ENCODE data around the gene ACOT6.
A peak's percentile ranks its signal among the peaks of the same experiment; 100 is the strongest.
"Not testable (repeated sequence)": the region's sequence is repeated elsewhere in the genome, so short reads cannot be mapped to it uniquely, and the experiment has no call there.

The ACOT6 gene

GRCh38 chr14:73612339-73613045 is at the start of gene ACOT6:
ACOT6 (plus strand) TSS chr14:73612517; CDS start chr14:73612572, 55 bp downstream.
- DNase-seq (ENCODE audit: low read depth) = peak; percentile 78

GRCh38 chr14:73562696-73563095 is 49.6 kb upstream of the ACOT6 start:
- DNase-seq (ENCODE audit: low read depth) = not testable (repeated sequence)

GRCh38 chr14:73566431-73566830 is 45.9 kb upstream of the ACOT6 start:
- not testable (repeated sequence) for DNase-seq (ENCODE audit: low read depth)

GRCh38 chr14:73566935-73567334 is 45.4 kb upstream of the ACOT6 start:
- DNase-seq (ENCODE audit: low read depth) = not testable (repeated sequence)

GRCh38 chr14:73567358-73567757 is 45.0 kb upstream of the ACOT6 start:
- no peak for DNase-seq (ENCODE audit: low read depth)

GRCh38 chr14:73567951-73568885 is 44.1 kb upstream of the ACOT6 start:
- DNase-seq (ENCODE audit: low read depth) = peak; percentile 47

GRCh38 chr14:73568886-73569184 is 43.5 kb upstream of the ACOT6 start:
- DNase-seq (ENCODE audit: low read depth) = not testable (repeated sequence)

GRCh38 chr14:73569185-73569958 is 42.9 kb upstream of the ACOT6 start, which contains the start of gene ACOT2:
ACOT2 (plus strand) TSS chr14:73569213; CDS start chr14:73569241, 28 bp downstream.
- peak; percentile 92 for DNase-seq (ENCODE audit: low read depth)

GRCh38 chr14:73570913-73571312 is 41.4 kb upstream of the ACOT6 start:
- DNase-seq (ENCODE audit: low read depth) = peak; percentile 57

- DNase-seq (ENCODE audit: low read depth) = not testable (repeated sequence)
Measured at GRCh38 chr14:73573034-73573433, 39.3 kb upstream of the ACOT6 start.

GRCh38 chr14:73573740-73574139 is 38.6 kb upstream of the ACOT6 start:
- not testable (repeated sequence) for DNase-seq (ENCODE audit: low read depth)

GRCh38 chr14:73574251-73574650 is 38.1 kb upstream of the ACOT6 start:
- DNase-seq (ENCODE audit: low read depth) = not testable (repeated sequence)

GRCh38 chr14:73576391-73576790 is 35.9 kb upstream of the ACOT6 start:
- DNase-seq (ENCODE audit: low read depth) = no peak

- DNase-seq (ENCODE audit: low read depth) = not testable (repeated sequence)
Measured at GRCh38 chr14:73577214-73577613, 35.1 kb upstream of the ACOT6 start.

GRCh38 chr14:73582102-73582979 is 30.0 kb upstream of the ACOT6 start:
- not testable (repeated sequence) for DNase-seq (ENCODE audit: low read depth)

GRCh38 chr14:73588695-73589094 is 23.6 kb upstream of the ACOT6 start:
- no peak for DNase-seq (ENCODE audit: low read depth)

GRCh38 chr14:73589116-73589515 is 23.2 kb upstream of the ACOT6 start:
- no peak for DNase-seq (ENCODE audit: low read depth)

GRCh38 chr14:73590673-73591004 is 21.7 kb upstream of the ACOT6 start:
- DNase-seq (ENCODE audit: low read depth) = not testable (repeated sequence)

- DNase-seq (ENCODE audit: low read depth) = no peak
Measured at GRCh38 chr14:73591690-73592449, 20.4 kb upstream of the ACOT6 start, which contains the start of gene ACOT4. ACOT4 (plus strand) TSS chr14:73591873; CDS start chr14:73591960, 87 bp downstream.

- no peak for DNase-seq (ENCODE audit: low read depth)
Measured at GRCh38 chr14:73594491-73594890, 17.8 kb upstream of the ACOT6 start.
